ENCODE data around the gene CCR3.

The CCR3 gene

DNA sequence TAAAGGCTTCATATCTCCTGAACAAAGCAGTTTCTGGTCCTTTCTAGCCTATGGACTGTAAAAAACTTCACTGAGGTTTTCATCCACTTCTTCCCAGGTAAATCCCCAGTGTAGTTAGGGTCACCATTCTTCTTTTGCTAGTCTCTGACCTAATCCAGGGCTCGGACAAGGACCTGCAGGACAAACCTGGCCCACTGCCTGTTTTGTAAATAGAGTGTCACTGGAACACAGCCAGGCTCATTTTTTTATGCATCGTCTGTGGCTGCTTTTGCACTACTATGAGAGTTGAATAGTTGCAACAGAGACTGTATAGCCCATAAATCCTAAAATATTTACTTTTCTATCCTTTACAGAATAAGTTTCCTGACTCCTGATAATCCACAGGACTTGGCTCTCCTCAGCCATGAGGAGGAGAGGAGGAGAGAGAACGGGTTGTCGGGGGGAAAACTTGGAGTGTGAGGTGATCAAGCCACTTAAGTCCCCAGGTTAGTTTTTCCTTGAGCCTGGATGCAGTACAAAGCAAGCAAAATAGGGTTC is 29.0 kb downstream of the CCR3 start:
- Histone ChIP-seq H3K4me3 (no peak overlapping the region), H3K27ac (no peak overlapping the region)
- TF ChIP-seq, protein P1, sequence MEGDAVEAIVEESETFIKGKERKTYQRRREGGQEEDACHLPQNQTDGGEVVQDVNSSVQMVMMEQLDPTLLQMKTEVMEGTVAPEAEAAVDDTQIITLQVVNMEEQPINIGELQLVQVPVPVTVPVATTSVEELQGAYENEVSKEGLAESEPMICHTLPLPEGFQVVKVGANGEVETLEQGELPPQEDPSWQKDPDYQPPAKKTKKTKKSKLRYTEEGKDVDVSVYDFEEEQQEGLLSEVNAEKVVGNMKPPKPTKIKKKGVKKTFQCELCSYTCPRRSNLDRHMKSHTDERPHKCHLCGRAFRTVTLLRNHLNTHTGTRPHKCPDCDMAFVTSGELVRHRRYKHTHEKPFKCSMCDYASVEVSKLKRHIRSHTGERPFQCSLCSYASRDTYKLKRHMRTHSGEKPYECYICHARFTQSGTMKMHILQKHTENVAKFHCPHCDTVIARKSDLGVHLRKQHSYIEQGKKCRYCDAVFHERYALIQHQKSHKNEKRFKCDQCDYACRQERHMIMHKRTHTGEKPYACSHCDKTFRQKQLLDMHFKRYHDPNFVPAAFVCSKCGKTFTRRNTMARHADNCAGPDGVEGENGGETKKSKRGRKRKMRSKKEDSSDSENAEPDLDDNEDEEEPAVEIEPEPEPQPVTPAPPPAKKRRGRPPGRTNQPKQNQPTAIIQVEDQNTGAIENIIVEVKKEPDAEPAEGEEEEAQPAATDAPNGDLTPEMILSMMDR (IDR thresholded peaks at IDR 0.05), result no peak
- no peak for DNase-seq (ENCODE audit: low spot score)

DNA sequence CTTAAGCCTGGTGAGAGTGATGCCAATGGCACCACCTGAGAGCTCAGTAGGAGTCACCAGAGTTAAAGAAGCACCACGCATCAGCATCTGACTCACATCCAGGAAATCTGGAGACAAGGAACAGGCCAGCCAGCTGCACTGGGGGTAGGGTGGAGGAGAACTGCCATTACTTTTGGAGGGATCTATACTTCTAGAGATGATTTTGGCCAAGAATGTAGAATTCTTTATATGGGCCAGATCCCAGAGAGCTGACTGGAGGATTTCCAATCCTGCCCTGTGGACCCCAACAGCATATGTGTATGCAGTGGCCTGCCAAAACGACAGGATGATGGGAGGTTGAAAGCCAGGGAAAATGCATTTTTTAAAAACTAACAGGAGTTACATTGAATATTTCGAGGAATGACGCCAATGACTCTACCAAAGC is 29.8 kb downstream of the CCR3 start:
- no peak for DNase-seq (ENCODE audit: low spot score)
- Histone ChIP-seq H3K4me3 (no peak overlapping the region), H3K27ac (no peak overlapping the region)
- TF ChIP-seq, protein P1 (IDR thresholded peaks at IDR 0.05), result no peak

DNA sequence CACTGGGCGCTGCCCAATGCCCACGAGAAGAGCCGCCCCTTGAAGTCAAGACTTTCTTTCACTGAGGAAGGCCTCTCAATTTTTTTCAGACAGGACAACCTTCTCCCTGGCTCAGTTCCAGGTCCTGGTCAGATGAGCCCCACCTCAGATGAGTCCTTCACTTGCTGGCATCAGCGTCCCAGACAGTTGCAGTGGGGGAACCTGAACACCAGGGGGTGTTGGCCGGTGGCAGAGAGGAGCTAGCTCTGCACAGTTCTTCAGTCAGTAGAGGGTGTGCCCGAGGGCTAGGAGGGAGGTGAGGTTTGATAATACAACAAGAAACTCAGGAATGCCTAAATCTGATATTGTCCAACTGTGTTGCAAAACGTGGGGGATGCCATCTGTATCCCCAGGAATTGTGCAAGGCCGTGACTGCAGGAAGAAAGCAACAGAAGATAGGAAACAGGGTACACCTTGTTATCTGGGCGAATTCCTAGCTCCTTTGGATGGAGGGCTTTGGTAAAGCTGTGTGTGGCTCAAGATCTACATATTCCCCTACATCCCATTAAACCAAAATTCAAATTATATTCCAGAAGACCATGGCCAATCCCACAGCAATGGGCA is 34.3 kb downstream of the CCR3 start:
- H3K4me3 ChIP-seq, result no peak overlapping the region
- TF ChIP-seq, protein P1 (IDR thresholded peaks at IDR 0.05), result no peak
- no peak overlapping the region for H3K27ac ChIP-seq
- DNase-seq (ENCODE audit: low spot score), result no peak

DNA sequence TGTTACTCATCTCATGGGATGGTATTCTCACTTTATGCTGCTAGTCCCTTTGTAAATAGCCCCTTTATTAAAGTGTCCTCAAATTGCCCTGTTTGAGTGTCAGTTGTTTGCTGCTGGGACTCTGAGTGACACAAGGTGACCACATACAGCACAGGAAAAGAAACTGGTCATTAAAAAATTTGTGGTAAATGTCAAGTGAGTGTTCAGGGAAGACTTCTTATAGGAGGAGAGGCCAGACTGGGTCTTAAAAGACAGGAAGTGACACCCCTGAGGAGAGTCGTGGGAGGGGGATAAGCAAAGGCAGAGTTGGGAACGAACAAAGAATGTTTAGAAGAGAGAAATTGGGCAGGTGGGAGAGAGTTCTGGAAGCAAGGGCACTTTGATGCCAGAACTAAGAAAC is 35.2 kb downstream of the CCR3 start:
- TF ChIP-seq, protein P1 (IDR thresholded peaks at IDR 0.05), result no peak
- Histone ChIP-seq H3K27ac (no peak overlapping the region), H3K4me3 (no peak overlapping the region)
- DNase-seq (ENCODE audit: low spot score), result no peak

DNA sequence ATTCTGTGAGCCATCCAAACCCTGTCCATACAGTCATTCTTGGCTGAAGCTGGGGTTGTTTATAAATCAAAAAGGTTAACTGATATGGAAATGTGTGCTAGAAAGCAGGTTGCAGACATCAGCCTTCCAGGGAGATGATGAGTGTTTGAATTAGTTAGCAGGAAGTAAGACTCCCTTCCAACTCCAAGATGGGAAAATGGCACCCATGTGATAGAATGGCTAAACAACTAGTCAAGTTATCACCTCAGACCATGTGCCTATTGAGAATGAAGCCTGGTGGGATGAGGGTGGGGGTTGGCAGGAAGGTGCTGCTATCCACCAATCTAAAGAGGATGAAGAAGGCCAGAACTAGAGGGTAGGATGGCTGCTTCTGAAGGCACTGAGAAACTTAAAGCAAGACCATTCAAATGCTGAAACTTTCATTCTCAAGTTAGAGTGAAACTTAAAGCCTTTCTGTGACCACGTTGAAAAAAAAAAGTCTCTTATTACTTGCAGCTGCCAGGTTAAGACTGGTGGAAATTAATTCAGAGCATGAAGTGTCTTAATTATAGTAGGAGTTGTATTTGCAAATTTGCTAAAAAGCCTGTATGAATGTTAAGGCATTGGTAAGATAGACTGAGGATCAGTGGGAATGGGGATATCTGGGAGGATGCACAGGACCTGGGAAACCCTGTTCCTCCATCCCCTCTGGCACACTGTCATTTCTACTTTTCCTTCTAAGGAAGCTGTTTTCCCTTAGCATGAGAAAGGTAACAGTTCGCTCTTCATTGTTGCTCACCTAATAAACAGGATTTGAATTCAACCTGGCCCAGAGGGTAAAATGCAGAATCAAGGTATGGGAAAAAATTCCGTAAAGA is 36.8 kb downstream of the CCR3 start:
- H3K27ac ChIP-seq, result no peak overlapping the region
- no peak overlapping the region for H3K4me3 ChIP-seq
- TF ChIP-seq, protein P1 (IDR thresholded peaks at IDR 0.05), result no peak
- no peak for DNase-seq (ENCODE audit: low spot score)

DNA sequence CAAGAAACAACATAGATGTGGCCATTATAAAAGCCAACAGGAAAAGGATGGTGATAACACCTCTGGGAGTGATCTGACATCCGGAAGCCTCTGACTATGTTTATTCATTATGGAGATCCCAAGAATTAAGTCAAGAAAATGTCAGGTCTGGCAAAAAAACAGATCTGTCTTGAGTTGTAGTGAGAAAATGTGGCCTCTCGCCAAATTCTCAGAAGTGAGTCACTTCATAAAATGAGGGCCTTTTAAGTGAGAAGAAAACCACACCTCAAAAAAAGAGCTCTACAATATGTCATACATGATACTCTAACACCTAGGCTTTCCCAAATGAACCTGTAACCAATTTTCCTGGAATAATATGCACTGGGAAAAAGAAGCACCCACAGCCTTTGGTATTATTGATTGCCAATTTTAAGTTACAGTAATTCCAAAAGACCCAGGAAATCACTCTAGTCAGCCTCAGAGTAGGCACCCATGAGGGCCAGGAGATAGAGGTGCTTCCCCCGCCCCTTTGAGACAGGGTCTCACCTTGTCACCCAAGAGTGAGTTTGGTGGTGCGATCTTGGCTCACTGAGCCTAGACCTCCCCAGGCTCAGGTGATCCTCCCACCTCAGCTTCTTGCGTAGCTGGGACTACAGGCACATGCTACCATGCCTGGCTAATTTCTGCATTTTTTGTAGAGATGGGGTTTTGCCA is 38.0 kb downstream of the CCR3 start:
- Histone ChIP-seq H3K27ac (no peak overlapping the region), H3K4me3 (no peak overlapping the region)
- DNase-seq (ENCODE audit: low spot score), result no peak
- TF ChIP-seq, protein P1 (IDR thresholded peaks at IDR 0.05), result no peak
